IPS-18a (cell line): ENCODE results near the gene SRRD.
A peak's percentile ranks its signal among the peaks of the same experiment; 100 is the strongest.
"Not testable (repeated sequence)": the region's sequence is repeated elsewhere in the genome, so short reads cannot be mapped to it uniquely, and the experiment has no call there.

ENCODE experiments used
- H3K27ac ChIP-seq: one replicate; pipeline ENCODE4 v1.5.1; 2013; ENCODE audit warnings: low read length
- H3K27me3 ChIP-seq: one replicate; pipeline ENCODE4 v1.6.1; 2013; ENCODE audit warnings: mild to moderate bottlenecking, low read length; ENCODE audit not compliant: control insufficient read depth, insufficient read depth
- H3K36me3 ChIP-seq: one replicate; pipeline ENCODE4 v1.6.1; 2013; ENCODE audit warnings: low read depth, low read length; ENCODE audit not compliant: control insufficient read depth
- H3K4me1 ChIP-seq: one replicate; pipeline ENCODE4 v1.6.1; 2013; ENCODE audit warnings: low read depth, low read length; ENCODE audit not compliant: control insufficient read depth
- H3K4me3 ChIP-seq: one replicate; pipeline ENCODE4 v1.5.1; 2013; ENCODE audit warnings: low read length
- H3K9ac ChIP-seq: one replicate; pipeline ENCODE4 v1.6.1; 2013; ENCODE audit warnings: mild to moderate bottlenecking, low read length, moderate library complexity
- H3K9me3 ChIP-seq: one replicate; pipeline ENCODE4 v1.6.1; 2013; ENCODE audit warnings: low read depth, low read length; ENCODE audit not compliant: control insufficient read depth

The SRRD gene, protein sequence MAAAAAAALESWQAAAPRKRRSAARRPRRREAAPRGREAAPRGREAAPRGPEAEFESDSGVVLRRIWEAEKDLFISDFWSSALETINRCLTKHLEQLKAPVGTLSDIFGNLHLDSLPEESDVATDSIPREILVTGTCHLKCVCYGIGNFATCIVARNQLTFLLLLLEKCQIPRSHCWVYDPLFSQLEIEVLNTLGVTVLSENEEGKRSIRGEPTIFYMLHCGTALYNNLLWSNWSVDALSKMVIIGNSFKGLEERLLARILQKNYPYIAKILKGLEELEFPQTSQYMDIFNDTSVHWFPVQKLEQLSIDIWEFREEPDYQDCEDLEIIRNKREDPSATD

DNA sequence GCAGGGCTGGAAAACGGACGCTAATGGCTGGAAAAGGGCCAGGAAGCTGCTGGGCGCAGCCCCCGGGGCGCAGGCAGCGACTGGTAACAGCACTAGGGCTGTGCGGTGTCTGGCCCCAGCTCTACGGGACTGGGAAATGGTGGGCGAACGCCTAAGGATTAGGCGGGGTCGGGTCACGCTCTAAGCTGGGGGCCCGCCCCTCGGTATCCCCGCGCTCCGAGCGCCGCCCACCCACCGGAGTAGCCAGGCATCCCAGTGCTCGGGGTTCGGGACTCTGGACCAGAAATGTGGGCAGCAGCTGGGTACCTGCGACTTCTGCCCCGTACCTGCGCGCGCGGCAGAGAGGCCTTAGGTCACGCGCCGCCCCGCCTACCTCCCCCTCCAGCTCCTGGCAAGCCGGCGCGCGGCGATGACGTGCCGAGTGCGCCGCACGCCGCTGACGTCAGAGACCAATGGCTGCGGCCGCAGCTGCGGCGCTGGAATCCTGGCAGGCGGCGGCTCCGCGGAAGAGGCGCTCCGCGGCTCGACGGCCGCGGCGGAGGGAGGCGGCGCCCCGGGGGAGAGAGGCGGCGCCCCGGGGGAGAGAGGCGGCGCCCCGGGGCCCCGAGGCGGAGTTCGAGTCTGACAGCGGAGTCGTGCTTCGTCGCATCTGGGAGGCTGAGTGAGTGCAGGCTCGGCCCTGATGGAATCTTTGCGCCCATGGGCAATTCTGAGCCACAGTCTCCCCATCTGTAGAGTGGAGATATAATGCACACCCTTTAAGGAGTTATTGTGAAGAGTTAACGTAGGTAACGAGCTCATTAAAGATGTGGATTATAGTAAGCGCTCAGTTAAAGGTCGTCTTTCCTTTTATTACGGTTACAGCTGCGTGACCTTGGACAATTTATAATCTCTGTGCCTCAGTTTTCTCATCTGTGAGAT is at the start of gene SRRD, which contains the start of gene HPS4:
Gene SRRD (plus strand): TSS at position 439 of the 921 bp plus-strand sequence. CDS start 14 bp downstream, at position 453.
Gene HPS4 (minus strand): TSS at position 345 of the 921 bp plus-strand sequence. CDS start 2,021 bp downstream, outside the sequence.
- Histone ChIP-seq H3K27me3 (no peaks in the 10 kb centered on the region), H3K9me3 (no peaks in the 10 kb centered on the region), H3K9ac (peak within 1 kb of the TSS; percentile 94), H3K27ac (peak within 1 kb of the TSS; percentile 91), H3K4me1 (peaks cover 16% of the 10 kb centered on the region), H3K36me3 (peaks cover 14% of the 10 kb centered on the region), H3K4me3 (peak within 1 kb of the TSS; percentile 98)

- H3K9ac ChIP-seq, result no peak overlapping the region
- peaks cover under 1% of the 10 kb centered on the region for H3K4me1 ChIP-seq
- H3K4me3 ChIP-seq, result no peak overlapping the region
- H3K27ac ChIP-seq, result no peak overlapping the region
- peaks cover 17% of the 10 kb centered on the region for H3K36me3 ChIP-seq
- H3K9me3 ChIP-seq, result no peaks in the 10 kb centered on the region
- H3K27me3 ChIP-seq, result peaks cover 2% of the 10 kb centered on the region
Observed at GRCh38 chr22:26435327-26436093, 48.2 kb upstream of the SRRD start.

DNA sequence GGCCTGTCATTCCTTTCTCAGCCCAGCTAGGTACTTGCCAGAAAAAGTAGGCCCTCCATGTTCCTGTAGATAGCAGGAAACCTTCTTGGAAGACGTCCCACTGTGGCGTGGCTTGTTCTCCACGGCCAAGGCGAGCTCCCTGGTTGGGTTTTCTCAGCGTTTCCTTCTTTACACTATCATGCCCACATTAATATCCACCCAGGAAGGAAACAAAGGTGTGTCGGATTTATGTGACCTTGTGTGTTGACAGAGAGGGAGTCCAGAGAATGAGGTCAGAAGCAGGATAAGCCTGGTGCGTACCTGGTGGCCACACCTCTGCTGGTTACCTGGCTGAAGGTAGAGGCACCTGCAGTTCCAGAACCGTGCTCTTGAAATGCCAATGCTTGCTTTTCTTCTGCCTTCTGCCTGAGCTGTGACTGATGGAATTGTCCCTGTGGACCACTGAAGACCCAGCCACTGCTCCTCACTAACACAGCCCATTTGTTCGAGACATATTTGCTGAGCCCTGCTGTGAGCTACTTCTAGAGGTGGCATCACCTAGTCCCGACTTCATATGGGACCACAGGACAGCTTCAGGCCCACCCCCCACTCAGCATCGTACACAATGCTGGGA is 46.7 kb upstream of the SRRD start:
- no peaks in the 10 kb centered on the region for H3K4me1 ChIP-seq
- H3K9me3 ChIP-seq, result no peaks in the 10 kb centered on the region
- H3K4me3 ChIP-seq, result no peak overlapping the region
- no peak overlapping the region for H3K9ac ChIP-seq
- H3K27ac ChIP-seq, result no peak overlapping the region
- H3K27me3 ChIP-seq, result no peaks in the 10 kb centered on the region
- H3K36me3 ChIP-seq, result peaks cover 17% of the 10 kb centered on the region

DNA sequence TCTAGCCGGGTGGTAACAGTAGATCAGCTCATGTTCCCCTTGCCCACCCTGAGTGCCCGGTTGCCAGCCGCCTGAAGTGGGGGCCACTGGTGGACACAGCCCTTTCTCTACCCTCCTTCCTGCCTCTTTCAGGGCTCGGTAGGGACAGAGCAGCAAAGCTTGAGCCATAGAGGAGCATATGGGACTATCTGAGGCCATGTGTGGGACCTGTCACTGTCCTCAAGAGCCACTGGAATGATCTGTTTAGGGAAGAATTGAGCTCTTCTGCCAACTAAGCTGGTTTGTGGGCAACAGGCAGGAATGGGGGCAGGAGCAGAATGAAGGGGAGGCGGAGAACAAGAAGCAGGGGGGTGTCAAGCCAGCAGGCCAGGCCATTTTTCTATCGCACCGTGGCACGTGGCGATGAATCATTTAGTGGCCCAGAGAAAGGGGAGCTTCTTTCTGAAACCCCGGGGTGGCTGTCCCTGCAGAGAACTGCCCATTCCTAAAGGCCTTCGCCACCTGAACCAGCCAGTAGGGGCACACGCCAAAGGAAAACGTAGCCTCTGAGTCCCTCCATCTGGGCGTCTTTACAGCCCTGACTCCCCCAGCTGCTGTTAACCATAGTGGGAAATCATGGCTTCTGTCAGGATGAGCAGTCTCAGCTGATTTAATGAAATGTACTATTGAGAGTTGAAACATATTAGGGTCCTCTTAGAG is 45.8 kb upstream of the SRRD start:
- Histone ChIP-seq H3K36me3 (peaks cover 17% of the 10 kb centered on the region), H3K27ac (no peak overlapping the region), H3K9me3 (no peaks in the 10 kb centered on the region), H3K4me3 (no peak overlapping the region), H3K27me3 (no peaks in the 10 kb centered on the region), H3K4me1 (no peaks in the 10 kb centered on the region), H3K9ac (no peak overlapping the region)

DNA sequence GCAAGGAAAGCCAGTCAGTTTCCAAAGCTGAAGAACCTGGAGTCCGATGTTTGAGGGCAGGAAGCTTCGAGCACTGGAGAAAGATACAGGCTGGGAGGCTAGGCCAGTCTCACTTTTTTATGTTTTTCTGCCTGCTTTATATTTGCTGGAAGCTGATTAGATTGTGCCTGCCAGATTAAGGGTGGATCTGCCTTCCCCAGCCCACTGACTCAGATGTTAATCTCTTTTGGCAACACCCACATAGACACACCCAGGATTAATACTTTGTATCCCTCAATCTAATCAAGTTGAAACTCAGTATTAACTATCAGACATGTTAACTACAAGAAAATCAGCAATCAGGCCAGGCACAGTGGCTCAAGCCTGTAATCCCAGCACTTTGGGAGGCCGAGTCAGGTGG is 44.9 kb upstream of the SRRD start:
- H3K27me3 ChIP-seq, H3K9me3 ChIP-seq, H3K27ac ChIP-seq, H3K4me1 ChIP-seq, H3K4me3 ChIP-seq, H3K9ac ChIP-seq: not testable (repeated sequence)
- H3K36me3 ChIP-seq, result peaks cover 12% of the 10 kb centered on the region

GRCh38 chr22:26439559-26439958 is 44.1 kb upstream of the SRRD start:
- Histone ChIP-seq H3K4me1 (no peaks in the 10 kb centered on the region), H3K9me3 (no peaks in the 10 kb centered on the region), H3K36me3 (peaks cover 5% of the 10 kb centered on the region), H3K27me3 (no peaks in the 10 kb centered on the region), H3K27ac (no peak overlapping the region), H3K9ac (no peak overlapping the region), H3K4me3 (no peak overlapping the region)

GRCh38 chr22:26442086-26442756 is 41.5 kb upstream of the SRRD start:
- no peak overlapping the region for H3K4me3 ChIP-seq
- no peaks in the 10 kb centered on the region for H3K36me3 ChIP-seq
- no peaks in the 10 kb centered on the region for H3K4me1 ChIP-seq

DNA sequence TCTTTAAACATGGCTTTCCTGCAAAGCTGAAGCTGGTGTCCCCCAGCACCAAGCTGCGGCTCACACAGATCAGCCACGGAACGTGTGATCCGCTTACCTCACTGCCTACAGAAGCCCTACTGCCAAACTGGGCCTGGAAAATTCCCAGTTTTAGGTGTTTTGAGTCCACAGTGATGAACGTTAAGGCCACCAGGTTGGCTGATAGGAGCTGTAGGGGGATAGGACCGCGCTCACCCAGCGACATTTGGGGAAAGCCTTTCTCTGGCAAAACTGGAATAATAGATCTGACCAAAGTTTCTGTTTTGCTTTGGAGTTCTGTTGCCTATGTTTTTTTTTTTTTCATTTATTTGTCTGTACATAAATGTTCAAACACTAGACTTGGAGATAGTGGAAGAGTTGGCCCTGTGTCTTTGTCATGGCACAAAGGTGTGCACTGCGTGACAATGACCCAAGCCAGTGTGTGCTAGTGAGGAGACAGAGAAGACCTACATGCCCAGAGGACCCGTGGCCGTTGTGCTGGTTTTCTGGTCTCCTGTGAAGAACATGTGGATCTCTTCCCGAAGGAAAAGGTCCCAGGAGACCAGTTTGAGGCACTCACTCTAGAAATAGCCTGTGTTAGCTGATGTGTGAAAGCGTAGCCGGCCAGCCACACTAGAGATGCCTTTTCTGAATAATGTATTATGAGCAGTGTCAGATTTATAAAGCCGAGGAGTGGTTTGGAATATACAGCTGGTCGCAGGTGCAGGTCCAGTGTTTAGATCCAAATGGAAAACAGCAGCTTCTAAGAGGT is 39.6 kb upstream of the SRRD start:
- Histone ChIP-seq H3K4me1 (no peaks in the 10 kb centered on the region), H3K9me3 (no peaks in the 10 kb centered on the region), H3K36me3 (no peaks in the 10 kb centered on the region), H3K4me3 (no peak overlapping the region), H3K27ac (no peak overlapping the region), H3K9ac (no peak overlapping the region), H3K27me3 (no peaks in the 10 kb centered on the region)

More at GRCh38 chr22:26442086-26442756, 41.5 kb upstream of the SRRD start:
- Histone ChIP-seq H3K27ac (no peak overlapping the region), H3K9me3 (no peaks in the 10 kb centered on the region), H3K9ac (no peak overlapping the region), H3K27me3 (no peaks in the 10 kb centered on the region)

DNA sequence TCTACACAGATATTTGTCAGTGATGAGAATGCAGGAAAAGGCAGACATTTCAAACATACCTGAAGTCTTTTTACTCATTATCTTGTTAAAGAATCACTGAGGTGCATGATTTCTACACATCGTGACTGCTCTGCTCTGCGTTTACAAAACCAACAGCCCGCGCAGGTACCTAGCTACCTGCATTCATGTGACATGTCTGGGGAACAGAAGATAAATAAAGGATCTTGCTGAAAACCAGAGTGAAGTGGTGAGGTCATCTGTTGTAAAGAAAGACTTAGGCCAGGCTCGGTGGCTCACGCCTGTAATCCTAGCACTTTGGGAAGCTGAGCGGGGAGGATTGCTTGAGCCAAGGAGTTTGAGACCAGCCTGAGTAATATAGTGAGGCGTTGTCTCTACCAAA is 38.9 kb upstream of the SRRD start:
- H3K9me3 ChIP-seq, result no peaks in the 10 kb centered on the region
- no peak overlapping the region for H3K4me3 ChIP-seq
- no peak overlapping the region for H3K9ac ChIP-seq
- no peaks in the 10 kb centered on the region for H3K36me3 ChIP-seq
- H3K27ac ChIP-seq, result no peak overlapping the region
- no peaks in the 10 kb centered on the region for H3K4me1 ChIP-seq
- no peaks in the 10 kb centered on the region for H3K27me3 ChIP-seq
